HUDEP-2 (cell line): Measurements from ENCODE around the gene DLX2.
"Not testable (repeated sequence)": the region's sequence is repeated elsewhere in the genome, so short reads cannot be mapped to it uniquely, and the experiment has no call there.

Experiments
- DNase-seq, 76 experiments: peaks; one replicate each; lab custom pipeline; 2025; ENCODE audit not compliant: unreplicated experiment in 76 of 76; lab: John Stamatoyannopoulos, UW

DLX2 gene

GRCh38 chr2:172084645-172085459 is 17.8 kb downstream of the DLX2 start:
- peak in 71 of 76 experiments; percentile 8 to 78 (median 56) for DNase-seq

GRCh38 chr2:172084395-172084644 is 18.4 kb downstream of the DLX2 start:
- peak in 3 of 76 experiments; percentile 4 to 20 (median 5) for DNase-seq

DNA sequence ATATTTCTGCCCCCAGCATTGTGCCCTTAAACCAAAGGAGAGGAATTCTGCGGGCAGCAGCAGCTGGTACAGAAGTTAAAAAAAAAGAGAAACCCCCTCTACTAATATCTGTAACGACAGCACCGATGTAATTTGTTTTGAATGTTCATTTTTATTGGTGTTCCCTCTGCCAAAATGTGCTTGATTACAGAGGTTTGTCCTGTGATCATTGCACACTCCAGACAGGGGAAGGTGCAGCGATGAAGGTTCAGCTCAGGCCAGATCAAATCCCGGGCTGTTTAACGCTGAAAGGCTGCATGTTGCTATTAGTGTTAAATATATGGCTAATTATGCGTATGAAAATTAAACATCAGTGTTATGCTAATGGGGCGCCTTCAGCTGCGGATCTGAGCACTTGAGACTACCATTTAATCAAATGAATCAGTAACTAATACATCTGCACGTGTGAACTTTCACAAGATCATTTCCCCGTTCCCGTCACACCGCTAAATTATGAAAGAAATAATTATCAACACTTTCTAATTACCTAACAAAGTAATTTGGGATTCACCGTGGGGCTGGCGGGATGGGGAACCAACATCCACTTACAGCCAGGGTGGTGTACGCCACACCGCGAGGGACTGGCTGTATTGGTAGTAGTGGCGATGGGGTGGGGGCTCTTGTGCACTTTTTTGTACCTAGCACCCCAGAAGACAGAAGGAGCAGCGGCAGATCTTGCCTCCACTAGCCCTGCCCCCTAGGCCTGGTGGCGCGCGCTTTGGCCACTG is 18.9 kb downstream of the DLX2 start:
- peak in 6 of 76 experiments; percentile 13 to 32 (median 22) for DNase-seq

DNA sequence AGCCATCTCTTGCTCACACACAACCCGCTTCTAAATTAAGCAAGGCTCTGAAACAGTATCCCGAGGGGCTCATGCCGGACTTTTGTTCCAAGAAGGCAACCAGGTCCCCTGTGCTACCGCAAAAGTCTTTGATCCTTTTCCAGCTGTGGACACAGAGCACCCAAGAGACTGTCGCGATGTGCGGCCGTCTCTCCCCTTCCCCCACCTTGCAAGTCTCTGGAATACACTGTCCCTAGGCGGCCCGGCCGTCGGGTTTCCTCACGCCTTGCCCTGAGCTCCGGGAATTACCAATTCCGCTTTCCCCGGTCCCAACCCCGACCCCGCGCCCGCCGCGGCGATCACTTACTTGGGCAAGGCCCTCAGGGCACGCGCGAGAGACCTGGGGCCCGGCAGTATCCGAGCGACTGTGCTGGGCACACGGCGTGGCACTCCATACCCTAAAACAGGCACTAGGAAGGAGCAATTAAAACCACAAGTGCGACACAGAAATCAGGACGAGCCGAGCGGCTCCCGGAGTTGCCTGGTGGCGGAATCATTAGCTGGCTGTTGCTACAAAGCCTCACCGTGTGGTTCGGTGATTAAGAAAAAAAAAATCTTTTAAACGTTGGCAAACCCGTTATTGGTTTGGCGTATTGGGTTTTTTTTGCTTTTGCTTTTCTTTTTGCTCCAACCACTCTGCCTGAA is 19.6 kb downstream of the DLX2 start:
- DNase-seq: no peak

DNA sequence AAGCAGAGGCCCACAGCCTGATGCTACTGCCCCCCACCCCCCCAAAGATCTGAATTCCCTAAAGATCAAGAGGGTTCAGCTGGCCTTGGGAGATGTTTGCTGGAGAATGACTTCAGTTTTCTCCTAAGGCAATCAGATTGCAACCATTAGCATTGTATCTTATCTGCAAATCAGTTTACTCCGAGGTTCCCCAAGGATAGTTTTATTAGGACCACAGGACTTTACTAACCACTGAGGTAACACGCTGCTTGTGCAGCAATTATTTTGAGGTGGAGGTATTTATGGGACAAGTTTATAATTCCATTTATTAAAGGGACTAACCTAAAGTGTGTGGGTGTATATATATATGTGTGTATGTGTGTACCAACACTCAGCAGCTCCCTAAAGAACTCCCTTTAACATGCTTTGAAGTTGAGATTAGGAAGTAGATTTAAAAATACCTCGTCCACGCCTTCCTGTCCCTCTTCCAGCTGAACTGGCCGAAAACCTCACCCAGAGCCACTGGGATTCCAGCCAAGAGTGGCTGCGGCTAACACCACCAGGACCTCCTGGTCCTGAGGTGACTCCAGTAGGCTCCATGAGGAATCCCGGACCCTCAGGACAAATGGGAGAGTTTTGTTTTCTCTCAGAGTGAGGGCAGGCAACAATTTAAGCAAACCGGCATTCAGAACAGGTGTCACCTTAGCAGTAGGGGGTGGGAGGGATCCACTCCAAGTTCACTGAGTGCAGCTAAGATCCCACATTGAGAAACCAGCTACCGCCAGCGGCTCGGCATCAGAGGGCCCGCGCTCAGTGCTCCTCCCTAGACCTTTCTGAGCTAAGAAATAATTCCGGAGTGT is 20.4 kb downstream of the DLX2 start:
- DNase-seq: peak in 1 of 76 experiments; percentile 11

DNA sequence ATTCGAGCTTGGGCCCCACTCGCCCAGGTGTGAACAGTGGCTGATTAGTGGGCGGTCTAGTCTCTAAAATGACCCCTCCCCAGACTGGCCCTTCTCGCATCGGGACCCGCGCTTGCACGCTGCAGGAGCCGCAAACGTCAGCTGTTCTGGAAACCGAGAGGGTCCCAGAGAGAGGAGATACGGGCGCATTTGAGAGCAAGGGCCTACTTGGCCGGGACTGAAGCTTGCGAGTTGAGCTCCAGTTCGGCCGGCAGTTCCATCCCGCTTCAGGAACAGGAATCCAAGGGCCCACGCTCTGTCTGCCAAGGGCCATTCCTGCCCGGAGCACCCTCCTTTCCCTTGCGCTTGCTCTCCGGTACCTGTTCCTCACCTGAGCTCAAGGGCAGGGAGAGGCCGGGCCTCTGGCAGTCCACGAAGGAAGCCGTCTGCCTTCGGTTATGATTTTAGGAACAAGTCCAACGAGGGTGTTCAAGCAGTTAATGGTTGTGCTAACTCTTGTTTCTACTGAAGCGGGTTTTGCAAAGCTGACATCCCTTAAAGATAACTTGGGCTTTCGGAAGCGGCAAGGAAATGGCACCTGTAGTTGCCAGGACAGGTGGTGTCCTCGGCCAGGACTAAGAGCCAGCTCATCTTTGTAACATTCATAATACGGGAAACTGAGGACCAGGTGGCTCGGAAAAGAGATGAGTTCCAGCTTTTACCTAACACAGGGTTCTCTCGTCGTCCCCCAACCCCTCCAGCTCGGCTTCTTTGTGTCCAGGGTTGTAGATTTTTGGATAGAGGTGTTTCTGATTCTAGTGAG is 21.3 kb downstream of the DLX2 start:
- DNase-seq: no peak

DNA sequence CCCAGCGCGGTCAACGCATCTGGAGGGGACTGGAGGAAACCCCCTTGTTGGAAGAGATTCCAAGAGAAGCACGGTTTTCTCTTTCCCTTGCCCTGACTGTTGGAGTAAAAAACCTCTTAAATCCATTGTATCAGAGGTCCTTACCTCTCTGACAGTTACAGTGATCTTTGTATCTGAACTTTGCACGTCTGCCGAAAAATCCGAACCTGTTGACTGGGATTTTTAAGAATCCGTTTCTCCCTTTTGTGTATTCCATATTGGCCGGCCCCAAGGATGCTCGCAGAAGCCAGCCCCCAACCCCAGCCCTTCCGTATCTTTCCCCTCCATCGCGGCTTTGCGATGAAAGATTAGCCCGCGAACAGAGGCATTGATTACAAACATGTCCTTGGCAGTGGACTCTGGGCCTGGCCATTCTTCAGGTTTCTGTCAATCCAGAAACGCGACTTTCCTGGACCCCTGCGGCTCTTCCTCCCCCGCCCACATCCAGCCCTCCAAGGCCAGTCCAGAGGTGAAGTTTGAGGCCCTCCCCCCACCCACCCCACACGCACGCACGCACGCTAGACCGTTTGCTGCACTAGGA is 22.0 kb downstream of the DLX2 start:
- DNase-seq: no peak

DNA sequence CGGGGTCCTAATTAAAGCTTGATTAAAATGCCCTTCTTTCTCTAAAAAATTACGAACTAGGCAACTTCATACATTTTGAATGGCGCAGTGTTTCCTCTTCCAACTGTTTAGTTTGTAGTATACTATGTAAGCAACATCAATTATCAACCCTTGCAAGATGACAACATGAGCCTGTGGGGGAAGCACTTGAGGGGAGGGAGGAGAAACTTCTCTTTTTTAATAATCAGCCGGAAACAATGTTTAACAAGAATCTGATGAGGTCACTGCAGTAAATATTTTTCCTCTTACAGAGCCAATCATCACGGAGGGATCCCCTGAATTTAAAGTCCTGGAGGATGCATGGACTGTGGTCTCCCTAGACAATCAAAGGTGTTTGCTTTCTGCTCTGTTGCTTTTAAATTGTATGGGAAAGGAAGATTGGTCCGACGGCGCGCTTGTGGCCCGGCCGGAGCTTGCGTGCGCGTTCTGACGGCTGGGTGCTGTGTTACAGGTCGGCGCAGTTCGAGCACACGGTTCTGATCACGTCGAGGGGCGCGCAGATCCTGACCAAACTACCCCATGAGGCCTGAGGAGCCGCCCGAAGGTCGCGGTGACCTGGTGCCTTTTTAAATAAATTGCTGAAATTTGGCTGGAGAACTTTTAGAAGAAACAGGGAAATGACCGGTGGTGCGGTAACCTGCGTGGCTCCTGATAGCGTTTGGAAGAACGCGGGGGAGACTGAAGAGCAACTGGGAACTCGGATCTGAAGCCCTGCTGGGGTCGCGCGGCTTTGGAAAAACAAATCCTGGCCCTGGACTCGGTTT is 22.7 kb downstream of the DLX2 start:
- no peak for DNase-seq

- no peak for DNase-seq
These were observed 23.3 kb downstream of the DLX2 start for GRCh38 chr2:172079416-172079815.

DNA sequence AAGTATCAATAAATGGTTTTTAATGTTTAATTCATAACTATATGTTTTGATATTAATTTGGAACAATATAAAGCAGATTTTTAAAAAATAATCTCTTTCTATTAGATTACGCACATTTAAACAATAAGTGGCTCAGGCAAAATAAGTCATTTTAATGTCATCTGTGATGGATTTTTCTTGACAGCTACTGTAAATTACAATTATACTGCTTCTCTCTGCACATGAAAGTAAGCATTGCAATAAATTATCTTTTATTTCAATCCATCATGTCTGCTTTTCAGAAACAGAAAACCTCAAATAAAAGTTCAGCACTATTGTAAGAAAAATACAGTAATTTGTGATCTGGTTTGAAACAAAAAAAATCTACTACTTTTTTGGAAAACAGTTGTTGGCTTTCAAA is 28.4 kb downstream of the DLX2 start:
- no peak for DNase-seq

DNA sequence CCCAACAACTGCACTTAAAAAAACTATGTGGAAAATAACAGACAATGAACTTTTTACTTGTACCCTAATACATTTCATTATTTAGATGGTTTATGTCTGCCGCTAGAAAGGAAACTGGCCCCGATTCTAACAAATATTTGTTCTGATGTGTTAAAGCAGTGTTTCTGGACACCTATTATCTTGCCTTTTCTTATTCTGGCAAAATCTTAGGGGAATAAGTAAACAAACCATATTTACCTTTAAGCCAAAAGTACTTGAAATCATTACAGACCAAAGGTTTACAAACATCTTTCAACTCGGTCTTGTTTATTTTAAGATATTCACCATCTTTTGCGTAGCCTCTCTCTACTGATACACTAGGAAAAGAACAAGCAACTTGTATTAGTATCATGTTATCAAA is 29.2 kb downstream of the DLX2 start:
- no peak for DNase-seq

DNA sequence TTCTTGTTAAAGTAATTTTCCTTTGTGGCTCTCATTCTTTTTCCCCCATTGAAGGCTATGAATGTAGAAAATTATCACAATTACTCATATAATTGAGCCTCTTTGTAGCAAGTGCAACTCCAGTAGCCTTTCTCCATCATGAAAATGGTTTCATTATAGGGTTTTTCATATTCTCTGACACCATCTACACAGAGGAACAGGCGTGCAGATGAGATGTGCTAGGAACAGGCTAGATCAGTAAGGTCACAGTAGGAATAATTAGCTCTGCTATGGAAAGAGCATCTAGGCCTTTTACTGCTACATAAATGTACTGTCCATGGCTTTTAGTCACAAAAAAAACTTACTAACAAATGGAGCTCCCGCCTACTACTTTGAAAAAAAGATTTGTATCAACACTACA is 30.0 kb downstream of the DLX2 start:
- no peak for DNase-seq

GRCh38 chr2:172072303-172072702 is 30.4 kb downstream of the DLX2 start:
- no peak for DNase-seq

GRCh38 chr2:172070936-172071335 is 31.8 kb downstream of the DLX2 start:
- DNase-seq: no peak

GRCh38 chr2:172067905-172068304 is 34.8 kb downstream of the DLX2 start:
- DNase-seq: not testable (repeated sequence)

GRCh38 chr2:172066394-172066886 is 36.3 kb downstream of the DLX2 start:
- no peak for DNase-seq

DNA sequence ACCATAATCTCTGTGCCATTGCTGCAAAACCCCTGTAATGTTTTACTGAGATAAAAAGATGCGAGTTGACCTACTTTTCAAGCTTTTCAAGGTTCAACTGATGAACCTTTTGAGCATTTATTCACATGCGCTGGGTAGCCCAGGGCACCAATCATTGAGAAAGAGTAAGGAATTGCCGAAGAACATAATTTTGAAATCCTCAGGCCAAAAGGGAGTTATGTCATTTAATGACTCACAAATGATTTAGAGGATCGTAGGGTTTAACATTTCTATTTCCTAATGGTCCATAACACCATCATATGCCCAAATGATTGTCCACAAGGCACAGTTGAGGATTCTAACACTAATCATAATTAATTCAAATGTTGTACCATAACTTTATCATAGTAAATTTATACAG is 37.6 kb downstream of the DLX2 start:
- no peak for DNase-seq

GRCh38 chr2:172063446-172063845 is 39.3 kb downstream of the DLX2 start:
- DNase-seq: no peak
